GM18498 (cell line): ENCODE measurements around the gene ANO10.
"Not testable (repeated sequence)": the region's sequence is repeated elsewhere in the genome, so short reads cannot be mapped to it uniquely, and the experiment has no call there.

Experiments used
- ATAC-seq: cut with Tn5 transposase; IDR thresholded peaks from one replicate; pipeline ENCODE4 v1.9.1; 2021; ENCODE audit warnings: mild to moderate bottlenecking, moderate library complexity; ENCODE audit not compliant: unreplicated experiment

The ANO10 gene

GRCh38 chr3:43584043-43584826, 37.6 kb downstream of the ANO10 start:
- no peak for ATAC-seq

- no peak for ATAC-seq
Observed at GRCh38 chr3:43583481-43583880, 38.3 kb downstream of the ANO10 start.

GRCh38 chr3:43582866-43583265, 38.9 kb downstream of the ANO10 start:
- ATAC-seq, result no peak

GRCh38 chr3:43581343-43581742, 40.5 kb downstream of the ANO10 start:
- no peak for ATAC-seq

GRCh38 chr3:43580181-43580580, 41.6 kb downstream of the ANO10 start:
- ATAC-seq, result no peak

GRCh38 chr3:43573576-43573975, 48.2 kb downstream of the ANO10 start:
- no peak for ATAC-seq

GRCh38 chr3:43565661-43566341, 56.0 kb downstream of the ANO10 start:
- not testable (repeated sequence) for ATAC-seq

GRCh38 chr3:43559961-43560360, 61.9 kb downstream of the ANO10 start:
- ATAC-seq, result no peak

GRCh38 chr3:43558171-43558570, 63.6 kb downstream of the ANO10 start:
- ATAC-seq, result no peak

GRCh38 chr3:43549626-43550290, 72.1 kb downstream of the ANO10 start:
- ATAC-seq, result no peak

GRCh38 chr3:43544277-43544676, 77.5 kb downstream of the ANO10 start:
- ATAC-seq, result not testable (repeated sequence)

GRCh38 chr3:43542328-43543043, 79.3 kb downstream of the ANO10 start:
- ATAC-seq, result no peak

GRCh38 chr3:43540624-43541023, 81.2 kb downstream of the ANO10 start:
- ATAC-seq, result no peak

GRCh38 chr3:43539321-43539720, 82.5 kb downstream of the ANO10 start:
- no peak for ATAC-seq

- ATAC-seq, result no peak
Observed at GRCh38 chr3:43537225-43537624, 84.6 kb downstream of the ANO10 start.

- ATAC-seq, result no peak
Observed at GRCh38 chr3:43534675-43535074, 87.1 kb downstream of the ANO10 start.

GRCh38 chr3:43533009-43533408, 88.8 kb downstream of the ANO10 start:
- no peak for ATAC-seq

- no peak for ATAC-seq
Observed at GRCh38 chr3:43531835-43532234, 90.0 kb downstream of the ANO10 start.

- no peak for ATAC-seq
Observed at GRCh38 chr3:43528498-43529099, 93.2 kb downstream of the ANO10 start.

- no peak for ATAC-seq
Observed at GRCh38 chr3:43526956-43527355, 94.9 kb downstream of the ANO10 start.
